HepG2 (cell line): ENCODE measurements around the gene LRRC17. TPM values are rescaled to one million over a fixed set of nuclear protein-coding genes. Genes with fewer than 3 reads are reported as not detected.

Experiments
- AGO1 ChIP-seq: fragments of 200-400 bp; formaldehyde crosslinking; IDR thresholded peaks from 2 replicates; pipeline ENCODE4 v1.6.1; 2017; ENCODE audit warnings: mild to moderate bottlenecking, low read depth, low read length, moderate library complexity; ENCODE audit not compliant: poor library complexity, severe bottlenecking
- AGO2 ChIP-seq: fragments of 200-400 bp; formaldehyde crosslinking; optimal IDR thresholded peaks from 2 replicates; pipeline ENCODE3; 2017; ENCODE audit warnings: mild to moderate bottlenecking, low read depth, low read length, moderate library complexity
- ATF2 ChIP-seq: sonication (generic); formaldehyde crosslinking; IDR thresholded peaks from 2 replicates; pipeline ENCODE4 v1.4.0; 2020; ENCODE audit warnings: missing genetic modification reagents
- BHLHE40 ChIP-seq: IDR thresholded peaks from 2 replicates; pipeline ENCODE4 v1.6.1; 2011; ENCODE audit warnings: low read length, improper control_type of control experiment
- DNMT3B ChIP-seq: conservative IDR thresholded peaks from 2 replicates; pipeline ENCODE4 v1.6.1; 2016; ENCODE audit warnings: missing biosample characterization, control low read depth
- FOXK1 ChIP-seq: sonication (generic); formaldehyde crosslinking; IDR thresholded peaks from 2 replicates; pipeline ENCODE4 v1.4.0; 2020; ENCODE audit warnings: low read depth, missing genetic modification reagents, borderline replicate concordance
- FOXP4 ChIP-seq: sonication (generic); formaldehyde crosslinking; IDR thresholded peaks from 2 replicates; pipeline ENCODE4 v1.4.0; 2020; ENCODE audit warnings: missing genetic modification reagents
- HNRNPL ChIP-seq: fragments of 200-400 bp; formaldehyde crosslinking; IDR thresholded peaks from 2 replicates; pipeline ENCODE4 v1.6.1; 2017; ENCODE audit warnings: mild to moderate bottlenecking, low read depth, low read length
- HOMEZ ChIP-seq: IDR thresholded peaks from 2 replicates; pipeline ENCODE4 v1.6.1; 2016; ENCODE audit warnings: low read depth
- MIER2 ChIP-seq: IDR thresholded peaks from 2 replicates; pipeline ENCODE4 v1.6.1; 2016; ENCODE audit warnings: missing biosample characterization, missing genetic modification reagents
- MTF2 ChIP-seq: sonication (generic); formaldehyde crosslinking; IDR thresholded peaks from 2 replicates; pipeline ENCODE4 v1.5.0; 2020; ENCODE audit warnings: missing genetic modification reagents, borderline replicate concordance
- ONECUT2 ChIP-seq: sonication (generic); formaldehyde crosslinking; IDR thresholded peaks from 2 replicates; pipeline ENCODE4 v1.4.0; 2020; ENCODE audit warnings: missing genetic modification reagents
- REL ChIP-seq: sonication (generic); formaldehyde crosslinking; conservative IDR thresholded peaks from 2 replicates; pipeline ENCODE4 v1.8.0; 2022; ENCODE audit warnings: mild to moderate bottlenecking, missing genetic modification reagents, moderate library complexity
- THAP9 ChIP-seq: sonication (generic); formaldehyde crosslinking; IDR thresholded peaks from 2 replicates; pipeline ENCODE4; 2020; ENCODE audit warnings: missing genetic modification reagents, mild to moderate bottlenecking, borderline replicate concordance
- USF2 ChIP-seq, 2 experiments: sonication (generic) in 1 of 2; formaldehyde crosslinking in 1 of 2; IDR thresholded peaks; 2 replicates each; pipeline versions ENCODE4 v1.5.1 to v1.6.1; 2011 to 2020; ENCODE audit warnings: borderline replicate concordance in 1 of 2, low read depth in 1 of 2, low read length in 1 of 2, mild to moderate bottlenecking in 1 of 2, missing genetic modification reagents in 1 of 2, moderate library complexity in 1 of 2
- ZBTB1 ChIP-seq: sonication (generic); formaldehyde crosslinking; IDR thresholded peaks from 2 replicates; pipeline ENCODE4 v1.4.0; 2020; ENCODE audit warnings: missing genetic modification reagents, borderline replicate concordance
- ZNF337 ChIP-seq: sonication (generic); formaldehyde crosslinking; IDR thresholded peaks from 2 replicates; pipeline ENCODE4 v1.5.1; 2020; ENCODE audit warnings: missing genetic modification reagents, low read depth, mild to moderate bottlenecking, borderline replicate concordance
- ZNF543 ChIP-seq: sonication (generic); formaldehyde crosslinking; IDR thresholded peaks from 2 replicates; pipeline ENCODE4 v1.4.0; 2020; ENCODE audit warnings: mild to moderate bottlenecking, missing genetic modification reagents
- ZNF605 ChIP-seq: sonication (generic); formaldehyde crosslinking; IDR thresholded peaks from 2 replicates; pipeline ENCODE4 v1.8.0; 2022; ENCODE audit warnings: mild to moderate bottlenecking, missing genetic modification reagents
- polyA plus RNA-seq, 8 experiments: library from polyadenylated mRNA; depleted of rRNA in 3 of 8; stranded (reverse) in 7 of 8; unstranded in 1 of 8; fragments of >200 nt; fragmentation: Illumina TruSeq in 4 of 8; extraction: Trizol in 4 of 8; gene quantifications; 2 replicates each; pipeline versions ENCODE4 v1.2.1 to v1.2.3, GENCODE V29; 2011 to 2016; ENCODE audit warnings: low read depth in 4 of 8, missing spikeins in 1 of 8, mixed read lengths in 1 of 8; ENCODE audit not compliant: insufficient read depth in 1 of 8
- total RNA-seq, 5 experiments: library from RNA; depleted of rRNA; stranded (reverse); fragments of >200 nt; fragmentation: Illumina TruSeq; extraction: Trizol; gene quantifications; 2 replicates each; pipeline ENCODE4 v1.2.3, GENCODE V29; 2016; ENCODE audit warnings: low read depth in 1 of 5

LRRC17 gene
- total and polyA plus RNA-seq, 2 of the 13 experiments (the other 11 are each of a cell fraction or from before 2014, with no cell fraction given) = 0.20 to 0.66 TPM

- TF ChIP-seq THAP9 (CRISPR knock-in tag) = no peak
- no peak for TF ChIP-seq AGO1
- no peak for TF ChIP-seq REL (CRISPR knock-in tag)
- no peak for TF ChIP-seq ZNF605 (CRISPR knock-in tag)
- no peak for TF ChIP-seq HNRNPL
- TF ChIP-seq FOXK1 (CRISPR knock-in tag) = no peak
- no peak for TF ChIP-seq AGO2
- TF ChIP-seq MTF2 = no peak
- no peak for TF ChIP-seq USF2 (IDR thresholded peaks at IDR 0.05; ENCODE audit: low read depth, low read length)
- no peak for TF ChIP-seq USF2 (CRISPR knock-in tag; IDR thresholded peaks at IDR 0.05; ENCODE audit: borderline replicate concordance)
- TF ChIP-seq ZBTB1 (CRISPR knock-in tag) = no peak
- 0 out of 2 replicates have a peak, but pooled peaks have one; percentile 10 for TF ChIP-seq DNMT3B (CRISPR knock-in tag)
- TF ChIP-seq BHLHE40 = no peak
- no peak for TF ChIP-seq MIER2
- no peak for TF ChIP-seq ATF2 (CRISPR knock-in tag)
- peak; percentile 73; the same call in 1 of the 2 replicates for TF ChIP-seq HOMEZ (CRISPR knock-in tag)
- no peak for TF ChIP-seq ZNF337 (CRISPR knock-in tag)
- TF ChIP-seq FOXP4 (CRISPR knock-in tag) = no peak
- TF ChIP-seq ONECUT2 (CRISPR knock-in tag) = no peak
- no peak for TF ChIP-seq ZNF543
These were observed 37.0 kb upstream of the LRRC17 start (continued) for GRCh38 chr7:102875700-102876295.
